Activated T-cell treated with anti-CD3 and anti-CD28 coated beads, Interleukin-2, amount 50 U/mL, for 1 hour (primary cell): ENCODE results near the gene DDHD1.
"Not testable (repeated sequence)": the region's sequence is repeated elsewhere in the genome, so short reads cannot be mapped to it uniquely, and the experiment has no call there.

Experiments
- DNase-seq: peaks from one replicate; pipeline ENCODE4 v3.0.0-alpha.2; 2020

Gene DDHD1

DNA sequence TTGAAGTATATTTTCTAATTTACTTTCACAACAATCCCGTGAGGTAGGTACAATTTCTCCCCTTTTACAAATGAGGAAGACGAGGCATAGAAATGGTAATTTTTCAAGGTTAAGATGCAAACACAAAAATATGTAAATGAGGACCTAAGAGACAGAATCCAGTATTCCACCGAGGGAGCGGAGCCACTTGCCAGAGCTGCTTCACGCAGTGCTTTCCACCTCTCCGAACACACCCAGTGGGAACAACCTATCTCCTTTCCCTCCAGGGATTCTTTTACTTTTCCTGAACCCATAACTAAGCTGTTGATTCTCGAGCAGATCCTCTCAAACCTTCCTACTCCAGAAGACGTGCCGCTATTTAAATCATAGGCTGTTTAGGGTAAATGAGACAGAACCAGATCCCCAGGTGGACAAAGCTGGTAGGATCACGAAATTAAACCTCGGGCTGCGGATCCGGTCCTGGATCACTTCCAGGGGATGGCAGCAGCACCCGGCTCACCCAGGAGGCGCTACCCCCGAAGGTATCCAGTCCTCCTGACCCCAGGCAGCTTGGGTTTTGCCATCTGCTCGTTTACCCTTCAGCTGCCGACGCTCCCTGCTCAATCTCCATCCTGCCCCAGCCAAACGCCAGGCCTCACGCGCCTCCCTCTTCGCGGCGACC is 1.5 kb downstream of the DDHD1 start:
- peak; percentile 47 for DNase-seq

DNA sequence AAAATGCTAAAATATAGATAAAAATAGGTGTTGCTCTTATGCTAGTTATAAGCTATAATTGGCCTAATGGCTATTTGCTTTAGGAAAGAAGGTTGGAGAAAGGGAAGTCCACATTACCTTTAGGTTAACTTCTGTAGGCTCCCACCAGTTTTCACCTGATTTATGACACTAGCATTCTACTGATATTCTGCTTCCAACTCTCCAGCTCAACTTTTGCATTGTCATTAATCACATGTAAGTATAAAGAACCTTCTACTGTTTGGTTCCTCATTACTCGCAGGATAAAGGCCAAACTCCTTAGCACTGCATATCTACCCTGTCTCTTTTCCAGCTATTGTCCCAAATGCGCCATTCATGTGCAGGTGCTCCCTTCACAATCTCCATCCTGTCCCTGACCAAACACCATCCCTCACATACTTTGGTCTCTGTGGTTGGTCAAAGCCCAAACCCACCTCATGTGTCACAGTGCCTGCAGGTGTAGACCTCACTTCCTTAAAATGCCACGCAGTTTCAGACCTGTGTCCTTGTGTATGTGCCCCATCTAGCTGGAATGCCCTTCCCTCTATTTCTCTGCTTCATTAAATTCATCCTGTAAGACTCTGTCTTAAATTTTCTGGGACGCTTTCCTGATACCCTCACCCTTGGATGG is 3.3 kb downstream of the DDHD1 start:
- no peak for DNase-seq

DNA sequence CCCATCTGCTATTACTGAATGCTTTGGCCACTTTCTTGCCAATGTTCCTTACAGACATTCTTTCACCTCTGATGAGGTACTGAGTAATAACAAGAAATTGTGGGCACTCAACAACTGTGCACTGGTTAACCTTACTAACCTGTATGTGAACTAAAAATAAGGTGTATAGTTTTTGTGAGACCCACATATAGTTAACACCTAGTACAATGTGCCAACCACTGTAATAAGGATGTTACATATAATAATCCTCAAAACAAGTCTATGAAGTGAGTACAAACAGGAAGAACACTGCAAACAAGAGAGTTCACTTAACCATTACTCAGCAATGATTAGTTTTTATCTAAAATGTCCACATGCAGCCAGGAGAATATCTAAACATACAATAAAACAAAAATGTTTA is 4.5 kb downstream of the DDHD1 start:
- DNase-seq = no peak

DNA sequence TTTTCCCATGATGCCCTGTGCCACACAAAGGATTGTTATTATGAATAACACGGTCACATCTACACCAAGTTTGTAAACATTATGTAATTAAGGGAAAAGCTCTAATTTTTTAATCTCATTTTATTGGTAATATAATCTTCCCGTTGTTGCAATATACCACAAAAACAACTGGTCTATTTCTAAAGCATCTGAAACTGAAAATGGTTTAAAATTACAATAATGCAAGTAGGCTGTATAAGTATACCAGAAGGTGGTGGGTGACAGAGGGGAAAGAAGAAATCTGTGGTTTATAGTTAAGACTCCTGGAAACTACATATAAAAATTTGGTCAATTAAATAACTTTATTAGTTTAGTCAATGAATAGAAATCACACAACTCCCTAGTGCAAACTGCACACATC is 5.2 kb downstream of the DDHD1 start:
- no peak for DNase-seq

DNA sequence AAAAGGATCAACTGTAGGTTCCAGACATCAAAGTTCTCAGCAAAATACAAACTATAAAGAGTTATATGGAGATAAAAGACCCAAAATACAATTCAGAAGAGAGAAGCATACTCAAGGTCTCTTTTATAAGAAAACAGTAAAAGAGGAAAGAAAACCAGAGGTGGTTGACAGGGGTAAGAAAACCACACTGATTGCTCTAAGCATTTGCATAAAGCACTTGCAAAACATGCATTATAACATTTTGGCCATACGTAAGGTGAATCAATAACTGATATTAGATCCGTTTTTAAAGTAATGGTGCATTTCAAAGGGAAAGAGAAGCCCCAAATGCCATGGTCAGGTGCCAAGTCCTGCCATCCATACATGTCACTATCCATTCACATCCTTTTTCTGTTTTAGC is 5.9 kb downstream of the DDHD1 start:
- DNase-seq = no peak

DNA sequence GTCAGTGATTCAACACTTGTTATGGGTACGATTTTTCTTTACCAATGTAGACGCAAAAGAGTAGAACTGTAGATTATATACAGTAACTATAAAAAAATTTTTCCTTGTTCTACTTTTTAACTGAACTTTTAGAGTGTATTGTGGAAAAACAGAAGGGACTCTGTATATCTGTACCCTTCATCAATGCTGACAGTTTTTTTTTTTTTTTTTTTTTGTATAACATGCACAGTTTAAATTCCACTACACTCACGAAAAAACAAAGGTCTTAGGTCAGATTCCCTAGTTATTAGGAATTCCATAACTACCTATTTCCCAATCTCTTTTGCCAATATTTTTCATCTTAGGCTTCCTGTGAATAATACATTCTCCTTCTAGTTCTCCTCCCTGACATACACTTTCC is 6.4 kb downstream of the DDHD1 start:
- no peak for DNase-seq

DNA sequence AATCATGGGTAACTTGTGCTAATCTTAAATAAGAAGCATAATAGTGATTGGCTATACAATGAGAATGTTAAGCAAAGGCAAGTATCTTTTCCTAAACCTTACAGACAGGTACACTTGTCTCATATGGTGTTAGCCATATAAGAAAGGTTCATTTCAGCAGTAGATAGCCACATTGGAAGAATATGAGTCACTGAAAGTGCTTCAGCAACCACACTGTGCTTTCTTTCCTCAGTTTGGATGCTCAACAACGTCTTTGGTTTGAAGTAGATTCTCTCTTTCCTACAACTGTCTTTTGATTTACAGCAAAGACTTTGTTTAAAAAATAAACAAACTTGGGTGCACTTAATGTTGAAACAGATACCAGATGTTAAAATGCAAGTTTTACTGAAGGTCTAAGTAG is 8.9 kb downstream of the DDHD1 start:
- DNase-seq = no peak

DNA sequence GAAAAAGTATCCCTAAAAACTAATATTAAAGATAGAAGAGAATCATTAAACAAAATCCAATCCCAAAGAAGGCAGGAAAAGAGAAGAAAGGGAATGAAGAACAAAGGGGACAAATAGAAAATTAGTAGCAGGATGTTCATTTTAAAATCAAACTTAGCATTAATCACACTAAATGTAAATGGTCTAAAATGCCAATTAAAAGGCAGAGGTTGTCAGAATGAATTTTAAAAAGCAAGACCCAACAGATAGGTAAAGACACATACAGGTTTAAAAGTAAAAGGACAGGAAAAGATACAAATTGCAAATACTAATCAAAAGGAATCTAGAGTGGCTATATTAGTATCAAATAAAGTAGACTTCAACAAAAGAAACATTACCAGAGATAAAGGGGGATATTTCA is 12.5 kb downstream of the DDHD1 start:
- no peak for DNase-seq

DNA sequence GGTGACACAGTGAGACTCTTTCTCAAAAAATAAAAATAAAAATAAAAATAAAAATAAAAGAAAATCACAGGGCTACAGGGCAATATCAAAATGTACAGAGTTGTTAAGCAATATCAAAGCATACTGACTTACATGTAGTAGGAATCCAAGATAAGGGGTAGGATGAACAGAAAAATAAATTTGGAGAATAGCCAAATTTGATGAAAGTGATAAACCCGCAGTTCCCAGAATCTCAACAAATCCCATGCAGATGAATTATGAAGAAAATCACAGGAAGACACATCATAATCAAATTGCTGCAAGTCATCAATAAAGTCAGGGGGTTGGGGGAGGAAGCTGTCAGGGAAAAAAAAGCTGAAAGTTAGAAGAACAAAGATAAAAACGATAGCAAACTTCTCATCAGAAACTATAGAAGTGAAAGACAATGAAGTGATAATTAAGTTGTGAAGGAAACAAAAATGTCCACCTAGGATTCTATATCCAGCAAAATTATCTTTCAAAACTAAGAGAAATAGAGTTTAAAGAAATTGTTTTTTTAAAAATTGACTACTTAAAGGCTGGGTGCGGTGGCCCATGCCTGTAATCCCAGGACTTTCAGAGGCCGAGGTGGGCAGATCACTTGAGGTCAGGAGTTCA is 15.4 kb downstream of the DDHD1 start:
- DNase-seq = no peak

DNA sequence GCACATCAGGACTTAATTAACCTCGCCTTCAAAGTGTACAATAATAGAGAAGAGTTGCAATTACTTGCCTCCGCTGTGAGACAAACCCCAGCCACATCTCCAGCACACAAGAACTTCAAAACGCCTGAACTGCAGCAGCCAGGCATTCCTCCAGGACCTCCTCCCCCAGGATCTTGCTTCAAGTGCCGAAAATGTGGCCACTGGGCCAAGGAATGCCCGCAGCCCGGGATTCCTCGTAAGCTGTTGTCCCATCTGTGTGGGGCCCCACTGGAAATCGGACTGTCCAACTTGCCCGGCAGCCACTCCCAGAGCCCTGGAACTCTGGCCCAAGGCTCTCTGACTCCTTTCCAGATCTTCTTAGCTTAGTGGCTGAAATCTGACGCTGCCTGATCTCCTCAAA is 22.6 kb downstream of the DDHD1 start:
- not testable (repeated sequence) for DNase-seq

DNA sequence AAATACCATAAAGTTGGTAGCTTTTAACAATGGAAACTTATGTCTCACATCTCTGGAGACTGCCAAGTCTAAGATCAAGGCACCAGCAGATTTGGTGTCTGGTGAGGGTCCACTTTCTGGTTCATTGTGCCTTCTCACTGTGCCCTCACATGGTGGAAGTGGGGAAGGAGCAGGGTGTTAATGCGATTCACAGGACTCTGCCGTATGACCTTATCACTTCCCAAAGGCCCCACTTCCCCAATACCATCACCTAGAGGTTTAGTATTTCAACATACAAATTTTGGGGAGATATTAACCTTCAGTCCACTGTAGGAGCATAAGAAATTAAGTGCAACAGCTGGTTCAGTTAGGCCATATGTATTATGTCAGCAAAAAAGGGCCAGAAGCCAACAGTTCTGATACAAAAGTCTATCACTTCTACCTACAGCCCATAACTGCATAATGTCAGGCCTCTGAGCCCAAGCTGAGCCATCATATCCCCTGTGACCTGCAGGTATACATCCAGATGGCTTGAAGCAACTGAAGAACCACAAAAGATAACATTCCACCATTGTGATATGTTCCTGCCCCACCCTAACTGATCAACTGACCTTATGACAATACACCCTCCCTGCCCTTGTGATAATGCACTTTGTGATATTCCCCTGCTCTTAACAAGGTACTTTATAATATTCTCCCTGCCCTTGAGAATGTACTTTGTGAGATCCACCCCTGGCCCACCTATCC is 24.7 kb downstream of the DDHD1 start:
- DNase-seq = no peak

DNA sequence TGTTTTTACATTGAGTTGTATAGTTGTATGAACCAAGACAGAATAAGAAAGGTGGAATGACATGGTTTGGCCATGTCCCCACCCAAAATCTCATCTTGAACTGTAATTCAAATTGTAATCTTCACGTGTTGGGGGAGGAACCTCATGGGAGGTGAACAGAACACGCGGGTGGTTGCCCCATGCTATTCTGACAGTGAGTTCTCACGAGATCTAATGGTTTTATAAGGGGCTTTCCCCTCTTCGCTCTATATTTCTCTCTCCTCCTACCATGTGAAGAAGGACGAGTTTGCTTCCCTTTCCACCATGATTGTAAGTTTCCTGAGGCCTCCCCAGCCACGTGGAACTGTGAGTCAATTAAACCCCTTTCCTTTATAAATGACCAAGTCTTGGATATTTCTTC is 25.3 kb downstream of the DDHD1 start:
- DNase-seq = no peak

DNA sequence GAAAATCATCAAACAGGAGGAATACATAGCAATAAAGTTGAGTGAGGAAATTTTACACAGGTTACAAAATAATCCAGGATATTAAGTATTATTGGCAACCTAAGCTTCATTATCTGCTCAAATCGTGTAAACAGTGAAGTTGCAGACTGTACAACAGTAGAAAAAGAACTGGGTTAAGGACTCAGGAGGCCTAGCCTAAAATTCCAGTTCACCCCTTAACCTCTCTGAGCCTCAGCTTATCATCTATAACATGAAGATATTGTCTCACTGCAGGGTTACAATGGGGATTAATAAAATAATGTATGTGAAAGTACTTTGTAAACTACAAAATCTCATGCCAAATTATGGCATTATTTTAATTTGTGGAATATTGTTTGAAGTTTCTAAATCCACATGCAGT is 26.0 kb downstream of the DDHD1 start:
- no peak for DNase-seq

DNA sequence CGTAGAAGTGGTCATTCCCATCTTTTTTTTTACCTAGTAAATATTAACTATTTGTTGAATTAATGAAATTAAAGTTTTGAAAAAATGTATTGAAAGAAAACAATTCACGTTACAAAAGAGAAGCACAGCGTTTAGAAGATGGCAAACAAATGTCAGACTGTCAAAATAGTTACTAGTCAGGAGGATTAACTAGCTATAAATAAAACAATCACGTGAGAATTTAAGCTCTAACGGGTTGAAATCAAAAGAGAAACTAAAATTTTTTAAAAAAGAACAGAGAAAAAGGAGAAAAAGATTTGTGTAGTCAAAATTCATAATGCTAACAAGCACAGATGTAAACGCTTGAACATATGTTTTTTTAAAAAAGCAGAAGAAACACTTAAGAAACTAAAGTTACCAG is 26.4 kb downstream of the DDHD1 start:
- DNase-seq = no peak

DNA sequence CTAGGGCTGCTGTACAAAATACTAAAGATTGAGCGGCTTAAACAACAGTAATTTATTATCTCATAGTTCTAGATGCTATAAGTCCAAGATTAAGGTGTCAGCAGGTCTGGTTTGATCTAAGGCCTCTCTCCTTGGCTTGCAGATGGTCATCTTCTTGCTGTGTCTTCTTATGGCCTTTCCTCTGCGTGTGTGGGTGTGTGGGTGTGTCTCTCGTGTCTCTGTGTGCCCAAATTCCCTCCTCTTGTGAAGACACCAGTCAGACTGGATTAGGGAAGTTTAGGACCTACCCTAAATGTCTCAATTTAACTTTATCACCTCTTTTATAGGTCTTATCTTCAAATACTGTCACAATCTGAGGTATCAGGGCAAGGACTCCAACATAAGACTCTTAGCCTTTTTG is 28.3 kb downstream of the DDHD1 start:
- DNase-seq = no peak

DNA sequence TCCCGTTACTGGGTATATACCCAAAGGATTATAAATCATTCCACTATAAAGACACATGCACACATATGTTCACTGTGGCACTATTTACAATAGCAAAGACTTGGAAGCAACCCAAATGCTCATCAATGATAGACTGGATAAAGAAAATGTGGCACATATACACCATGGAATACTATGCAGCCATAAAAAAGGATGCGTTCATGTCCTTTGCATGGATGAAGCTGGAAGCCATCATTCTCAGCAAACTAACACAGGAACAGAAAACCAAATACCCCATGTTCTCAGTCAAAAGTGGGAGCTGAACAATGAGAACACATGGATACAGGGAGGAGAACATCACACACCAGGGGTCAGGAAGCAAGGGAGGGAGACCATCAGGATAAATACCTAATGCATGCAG is 31.7 kb downstream of the DDHD1 start:
- not testable (repeated sequence) for DNase-seq

DNA sequence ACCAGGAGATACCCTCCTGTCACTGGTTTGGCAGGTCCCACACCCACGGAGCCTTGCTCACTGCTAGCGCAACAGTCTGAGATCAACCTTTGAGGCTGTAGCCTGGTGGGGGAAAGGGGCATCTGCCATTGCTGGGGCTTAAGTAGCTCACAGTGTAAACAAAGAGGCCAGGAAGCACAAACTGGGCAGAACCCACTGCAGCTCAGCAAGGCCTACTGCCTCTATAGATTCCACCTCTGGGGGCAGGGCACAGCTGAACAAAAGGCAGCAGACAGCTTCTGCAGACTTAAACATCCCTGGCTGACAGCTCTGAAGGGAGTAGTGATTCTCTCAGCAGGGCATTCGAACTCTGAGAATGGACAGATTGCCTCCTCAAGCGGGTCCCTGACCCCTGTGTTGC is 35.6 kb downstream of the DDHD1 start:
- DNase-seq = not testable (repeated sequence)

DNA sequence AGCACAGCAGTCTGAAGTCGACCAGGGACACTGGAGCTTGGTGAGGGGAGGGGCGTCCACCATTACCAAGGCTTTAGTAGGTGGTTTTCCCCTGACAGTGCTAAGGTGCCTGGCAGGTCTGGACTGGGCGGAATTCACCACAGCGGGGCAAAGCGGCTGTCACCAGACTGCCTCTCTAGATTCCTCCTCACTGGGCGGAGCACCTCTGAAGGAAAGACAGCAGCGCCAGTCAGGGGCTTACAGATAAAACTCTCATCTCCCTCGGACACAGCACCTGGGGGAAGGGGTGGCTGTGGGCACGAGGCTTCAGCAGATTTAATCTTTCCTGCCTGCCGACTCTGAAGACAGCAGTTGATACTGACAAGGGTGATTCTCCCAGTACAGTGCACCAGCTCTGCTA is 39.1 kb downstream of the DDHD1 start:
- DNase-seq = no peak

DNA sequence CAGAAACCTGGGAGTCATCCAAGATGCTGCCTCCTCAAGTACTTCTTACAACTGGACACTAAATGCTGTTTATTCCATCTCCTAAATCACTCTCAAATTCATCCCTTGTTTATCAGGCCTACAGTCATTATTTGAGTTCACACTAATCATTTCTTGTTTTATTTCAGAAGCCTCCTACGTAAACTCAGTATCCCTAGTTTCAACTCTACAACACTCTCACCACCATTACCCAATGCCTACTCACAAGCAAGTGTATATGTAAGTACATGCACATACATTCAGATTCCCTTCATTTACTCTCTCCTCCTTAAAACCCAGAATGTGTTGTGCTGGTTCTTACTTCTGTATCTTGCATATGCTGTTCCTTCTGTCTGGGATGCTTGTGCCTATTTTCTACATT is 43.0 kb downstream of the DDHD1 start:
- no peak for DNase-seq

DNA sequence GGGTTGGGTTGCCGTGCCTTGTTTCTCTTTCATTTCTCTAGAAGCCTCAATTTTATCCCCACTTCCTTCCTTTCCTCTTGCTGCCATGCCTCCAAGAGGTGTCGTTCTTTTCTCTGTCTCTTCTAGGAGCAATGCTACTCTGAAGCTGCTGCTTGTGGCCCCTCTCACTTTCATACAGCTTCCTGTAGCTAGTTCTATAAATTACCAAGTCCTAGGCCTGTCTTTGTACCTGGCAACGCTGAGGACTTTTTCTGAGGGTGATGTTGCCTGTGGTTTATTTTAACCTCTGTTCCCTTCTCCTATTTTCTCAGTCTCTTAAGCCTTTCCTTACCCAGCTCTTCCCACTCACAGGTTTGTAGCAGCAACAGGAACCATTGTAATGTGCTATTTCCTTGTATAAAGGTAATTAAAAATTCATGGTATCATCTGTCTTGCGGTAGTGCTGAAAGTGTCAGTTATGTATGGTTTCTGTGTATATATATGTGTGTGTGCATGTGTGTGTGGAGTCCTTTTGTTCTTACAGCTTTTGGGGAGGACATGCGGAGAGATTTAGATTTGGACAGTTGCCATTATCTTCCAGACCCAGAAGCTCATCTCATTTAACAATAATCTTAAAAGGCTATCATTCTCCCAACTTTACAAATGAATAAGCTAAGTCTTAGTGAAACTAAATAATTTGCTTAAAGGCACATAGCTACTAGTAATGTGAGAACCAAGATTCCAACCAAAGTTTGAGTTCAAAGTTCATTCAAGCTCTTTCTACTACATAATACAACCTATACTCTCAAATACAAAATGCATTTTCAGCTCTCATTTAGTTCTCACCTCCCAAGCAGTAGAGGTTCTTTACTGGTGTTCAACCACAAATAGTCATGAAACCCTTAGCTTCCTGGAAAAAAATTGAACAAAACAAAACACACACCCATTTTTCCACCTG is 43.8 kb downstream of the DDHD1 start:
- no peak for DNase-seq

DNA sequence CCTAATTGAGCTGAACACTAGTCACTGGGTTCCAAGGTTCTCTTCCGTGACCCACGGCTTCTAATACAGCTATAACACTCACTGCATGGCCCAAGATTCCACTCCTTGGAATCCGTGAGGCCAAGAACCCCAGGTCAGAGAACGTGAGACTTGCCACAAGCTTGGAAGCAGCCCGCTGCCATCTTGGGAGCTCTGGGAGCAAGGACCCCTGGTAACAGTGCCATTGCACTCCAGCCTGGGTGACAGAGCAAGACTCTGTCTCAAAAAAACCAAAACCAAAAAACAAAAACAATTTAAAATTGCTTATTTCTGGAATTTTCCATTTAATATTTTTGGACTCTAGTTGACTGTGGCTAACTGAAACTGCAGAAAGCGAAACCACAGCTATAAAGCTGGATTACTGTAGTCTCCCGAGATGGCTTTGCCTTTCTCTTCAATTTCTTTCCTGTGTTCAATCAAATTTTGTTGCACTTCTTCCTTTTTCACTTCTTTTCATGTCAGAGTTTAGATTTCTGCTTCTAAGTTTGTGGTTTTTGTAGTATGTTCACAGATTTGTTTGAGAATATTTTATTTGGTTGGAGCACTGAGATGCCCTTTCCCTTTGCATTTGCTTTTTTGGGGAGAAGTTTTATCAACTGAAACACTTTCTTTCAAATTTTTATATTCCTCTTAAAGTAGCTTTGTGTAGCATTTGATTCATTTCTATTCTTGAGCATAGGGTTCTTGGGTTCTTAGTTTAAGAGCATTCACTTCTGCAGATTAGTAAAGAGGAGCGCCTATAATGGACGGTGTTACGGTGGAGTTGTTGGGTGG is 44.6 kb downstream of the DDHD1 start:
- DNase-seq = no peak

DNA sequence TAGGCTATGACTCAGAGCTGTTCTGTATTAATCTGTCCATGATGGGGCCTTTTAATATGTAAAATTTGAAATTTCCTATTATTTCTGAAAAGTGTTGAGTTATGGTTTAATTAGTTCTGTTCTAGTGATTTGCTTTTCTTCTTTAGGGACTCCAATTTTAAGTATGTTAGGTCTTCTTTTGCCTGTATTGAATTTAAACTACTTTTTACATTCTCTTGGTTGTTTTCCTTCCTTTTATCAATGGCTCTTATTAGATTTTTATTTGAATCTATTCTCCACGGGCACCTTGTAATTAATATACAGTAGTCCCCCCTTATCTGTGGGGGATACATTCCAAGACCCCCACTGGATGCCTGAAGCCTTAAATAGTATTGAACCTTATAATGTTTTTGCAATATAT is 46.4 kb downstream of the DDHD1 start:
- no peak for DNase-seq
